ENCODE results near the gene GCDH. TPM values are rescaled to one million over a fixed set of nuclear protein-coding genes. Genes with fewer than 3 reads are reported as not detected.
A peak's percentile ranks its signal among the peaks of the same experiment; 100 is the strongest.
"Not testable (repeated sequence)": the region's sequence is repeated elsewhere in the genome, so short reads cannot be mapped to it uniquely, and the experiment has no call there.

The GCDH gene
- total RNA-seq, 3 donors from 2014 or later = 24.2 to 27.2 (median 24.7) TPM

GRCh38 chr19:12907166-12907565 is 16.2 kb downstream of the GCDH start:
- H3K36me3 ChIP-seq (ENCODE audit: low read depth) = no peaks in the 10 kb centered on the region
- H3K4me1 ChIP-seq (ENCODE audit: low read depth) = peaks cover under 1% of the 10 kb centered on the region
- no peak for DNase-seq
- no peaks in the 10 kb centered on the region for H3K9me3 ChIP-seq
- intact Hi-C loops (cut with DNase I, micrococcal nuclease) = no loop called here
- H3K4me3 ChIP-seq = no peak overlapping the region
- TF ChIP-seq, protein P1, sequence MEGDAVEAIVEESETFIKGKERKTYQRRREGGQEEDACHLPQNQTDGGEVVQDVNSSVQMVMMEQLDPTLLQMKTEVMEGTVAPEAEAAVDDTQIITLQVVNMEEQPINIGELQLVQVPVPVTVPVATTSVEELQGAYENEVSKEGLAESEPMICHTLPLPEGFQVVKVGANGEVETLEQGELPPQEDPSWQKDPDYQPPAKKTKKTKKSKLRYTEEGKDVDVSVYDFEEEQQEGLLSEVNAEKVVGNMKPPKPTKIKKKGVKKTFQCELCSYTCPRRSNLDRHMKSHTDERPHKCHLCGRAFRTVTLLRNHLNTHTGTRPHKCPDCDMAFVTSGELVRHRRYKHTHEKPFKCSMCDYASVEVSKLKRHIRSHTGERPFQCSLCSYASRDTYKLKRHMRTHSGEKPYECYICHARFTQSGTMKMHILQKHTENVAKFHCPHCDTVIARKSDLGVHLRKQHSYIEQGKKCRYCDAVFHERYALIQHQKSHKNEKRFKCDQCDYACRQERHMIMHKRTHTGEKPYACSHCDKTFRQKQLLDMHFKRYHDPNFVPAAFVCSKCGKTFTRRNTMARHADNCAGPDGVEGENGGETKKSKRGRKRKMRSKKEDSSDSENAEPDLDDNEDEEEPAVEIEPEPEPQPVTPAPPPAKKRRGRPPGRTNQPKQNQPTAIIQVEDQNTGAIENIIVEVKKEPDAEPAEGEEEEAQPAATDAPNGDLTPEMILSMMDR (IDR thresholded peaks at IDR 0.05) = no peak
- peak; percentile 91 for ATAC-seq

DNA sequence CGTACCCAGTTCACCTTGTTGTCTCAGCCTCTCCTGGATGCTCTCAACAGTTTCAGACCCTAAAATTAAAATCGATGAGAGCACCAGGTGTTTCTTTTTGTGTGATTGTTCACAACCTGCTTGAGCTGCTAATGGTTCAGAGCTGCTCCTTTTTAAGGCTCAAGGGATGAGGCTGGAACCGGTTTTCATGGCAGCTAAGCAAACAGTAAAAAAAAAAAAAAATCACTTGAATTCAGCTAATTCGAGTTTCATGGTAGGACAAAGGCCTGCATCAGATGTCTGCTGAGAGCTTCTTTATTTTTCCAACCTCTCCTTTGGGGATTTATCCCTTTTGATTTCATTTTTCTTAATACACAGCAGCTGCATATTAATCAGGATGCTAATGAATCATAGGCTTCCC is 21.6 kb downstream of the GCDH start:
- Histone ChIP-seq H3K4me1 (ENCODE audit: low read depth) (peaks cover 9% of the 10 kb centered on the region), H3K9me3 (no peaks in the 10 kb centered on the region), H3K36me3 (ENCODE audit: low read depth) (no peaks in the 10 kb centered on the region), H3K4me3 (no peak overlapping the region)
- DNase-seq (no peak), ATAC-seq (no peak)
- intact Hi-C loops (cut with DNase I, micrococcal nuclease) = no loop called here
- TF ChIP-seq, protein P1 (IDR thresholded peaks at IDR 0.05) = no peak

GRCh38 chr19:12913011-12913561 is 22.1 kb downstream of the GCDH start:
- ATAC-seq (peak; percentile 66), DNase-seq (peak; percentile 58 to 70 (median 62))
- Histone ChIP-seq H3K9me3 (no peaks in the 10 kb centered on the region), H3K4me1 (ENCODE audit: low read depth) (peaks cover 9% of the 10 kb centered on the region), H3K36me3 (ENCODE audit: low read depth) (no peaks in the 10 kb centered on the region), H3K4me3 (no peak overlapping the region)
- TF ChIP-seq, protein P1 (IDR thresholded peaks at IDR 0.05) = no peak
- intact Hi-C loops (cut with DNase I, micrococcal nuclease) = no loop called here

GRCh38 chr19:12913851-12914690 is 23.1 kb downstream of the GCDH start:
- intact Hi-C loops (cut with DNase I, micrococcal nuclease) = no loop called here
- ATAC-seq (peak; percentile 67), DNase-seq (peak in 1 of 3 donors; percentile 37)
- Histone ChIP-seq H3K36me3 (ENCODE audit: low read depth) (no peaks in the 10 kb centered on the region), H3K4me3 (no peak overlapping the region), H3K4me1 (ENCODE audit: low read depth) (peaks cover 13% of the 10 kb centered on the region), H3K9me3 (no peaks in the 10 kb centered on the region)
- TF ChIP-seq, protein P1 (IDR thresholded peaks at IDR 0.05) = no peak

DNA sequence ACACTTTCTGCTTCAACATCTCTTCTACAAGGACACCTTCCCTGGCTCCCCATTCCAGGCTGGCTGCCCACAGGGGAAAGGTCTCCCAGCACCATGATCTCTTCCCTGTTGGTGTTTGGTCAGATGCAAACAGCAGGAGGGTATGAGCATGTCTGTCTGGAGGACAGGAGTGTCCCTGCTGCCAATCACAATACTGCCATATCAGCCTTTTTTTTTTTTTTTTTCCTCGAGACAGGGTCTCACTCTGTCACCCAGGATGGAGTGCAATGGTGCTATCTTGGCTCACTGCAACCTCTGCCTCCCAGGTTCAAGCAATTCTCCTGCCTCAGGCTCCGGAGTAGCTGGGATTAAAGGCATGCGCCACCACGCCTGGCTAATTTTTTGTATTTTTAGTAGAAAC is 24.9 kb downstream of the GCDH start:
- ATAC-seq; DNase-seq; intact Hi-C loops (cut with DNase I, micrococcal nuclease): not testable (repeated sequence)

GRCh38 chr19:12918253-12918652 is 27.3 kb downstream of the GCDH start:
- Histone ChIP-seq H3K9me3 (no peaks in the 10 kb centered on the region), H3K4me1 (ENCODE audit: low read depth) (peaks cover 10% of the 10 kb centered on the region), H3K36me3 (ENCODE audit: low read depth) (peaks cover 5% of the 10 kb centered on the region), H3K4me3 (no peak overlapping the region)
- intact Hi-C loops (cut with DNase I, micrococcal nuclease) = no loop called here
- TF ChIP-seq, protein P1 (IDR thresholded peaks at IDR 0.05) = no peak
- no peak for DNase-seq
- no peak for ATAC-seq

More for the DNA sequence above, 24.9 kb downstream of the GCDH start:
- not testable (repeated sequence) for H3K4me3 ChIP-seq; H3K36me3 ChIP-seq (ENCODE audit: low read depth); H3K9me3 ChIP-seq
- peaks cover 17% of the 10 kb centered on the region for H3K4me1 ChIP-seq (ENCODE audit: low read depth)
